Measurements from ENCODE around the gene HMCN1.

DNA sequence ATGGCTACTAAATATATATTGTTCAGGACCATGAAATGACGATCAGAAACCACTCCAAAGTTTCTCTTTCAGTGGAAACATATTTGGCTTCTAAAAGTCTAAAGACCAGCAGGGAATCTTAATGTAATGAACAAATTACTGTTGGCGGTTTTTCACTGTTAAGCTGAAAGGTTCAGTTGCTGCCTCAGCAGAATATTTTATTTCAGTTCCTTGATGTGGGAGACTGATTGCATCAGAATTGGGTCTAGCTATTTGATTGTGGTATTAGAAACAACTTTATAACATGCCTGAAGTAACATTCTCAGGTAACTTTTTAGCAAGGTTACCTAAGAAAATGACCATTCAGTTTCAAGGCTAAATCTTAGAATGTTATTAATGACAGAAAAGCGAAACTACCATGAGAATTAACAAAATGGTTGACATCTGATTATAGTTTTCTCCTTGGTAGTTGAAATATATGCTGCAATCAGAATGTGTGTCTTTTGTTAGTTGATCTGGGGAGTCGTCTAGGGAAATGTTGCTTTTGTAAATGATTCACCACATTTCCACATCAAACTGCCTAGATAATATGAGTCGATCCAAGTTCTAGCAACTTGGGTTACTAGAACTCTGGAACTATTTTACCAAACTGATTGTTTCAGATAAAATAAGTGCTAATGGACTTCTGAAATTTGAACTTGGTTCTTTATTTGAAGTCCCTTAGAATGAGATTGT, 200.4 kb downstream of the HMCN1 start:
- no peak for TF ChIP-seq POLR2A (IDR thresholded peaks at IDR 0.05; ENCODE audit: low read length)
- no peak for TF ChIP-seq GATA1 (IDR thresholded peaks at IDR 0.05; ENCODE audit: low read depth, low read length)
